ENCODE data around the gene SLC8A2.

Gene SLC8A2

GRCh38 chr19:47421244-47421786 lies 50.4 kb downstream of the SLC8A2 start:
- DNase-seq (ENCODE audit: low spot score): no peak
- in situ Hi-C loops (cut with MboI; ENCODE audit: low sequenced_read_pairs, unreplicated experiment): no loop called here
- TF ChIP-seq CTCF (IDR thresholded peaks at IDR 0.05; ENCODE audit: borderline replicate concordance, control extremely low read depth, extremely low read depth, insufficient read depth, missing control alignments): no peak

- in situ Hi-C loops (cut with MboI; ENCODE audit: low sequenced_read_pairs, unreplicated experiment): loop anchor here (10.0 kb wide), 1 partner anchor 125 kb away; no protein-coding TSS in a partner anchor
- DNase-seq (ENCODE audit: low spot score): no peak
- TF ChIP-seq CTCF (IDR thresholded peaks at IDR 0.05; ENCODE audit: borderline replicate concordance, control extremely low read depth, extremely low read depth, insufficient read depth, missing control alignments): no peak
Observed at GRCh38 chr19:47419789-47420188, 51.9 kb downstream of the SLC8A2 start.

- TF ChIP-seq CTCF (IDR thresholded peaks at IDR 0.05; ENCODE audit: borderline replicate concordance, control extremely low read depth, extremely low read depth, insufficient read depth, missing control alignments): no peak
- in situ Hi-C loops (cut with MboI; ENCODE audit: low sequenced_read_pairs, unreplicated experiment): loop anchor here (10.0 kb wide), 1 partner anchor 124 kb away; no protein-coding TSS in a partner anchor
- DNase-seq (ENCODE audit: low spot score): no peak
Observed at GRCh38 chr19:47419030-47419783, 52.5 kb downstream of the SLC8A2 start, which contains the start of gene MEIS3. TSS of gene MEIS3 (minus strand) at chr19:47419527. CDS start at chr19:47419081, 446 bp downstream.

- DNase-seq (ENCODE audit: low spot score): no peak
- in situ Hi-C loops (cut with MboI; ENCODE audit: low sequenced_read_pairs, unreplicated experiment): loop anchor here (10.0 kb wide), 1 partner anchor 124 kb away; no protein-coding TSS in a partner anchor
- no peak for TF ChIP-seq CTCF (IDR thresholded peaks at IDR 0.05; ENCODE audit: borderline replicate concordance, control extremely low read depth, extremely low read depth, insufficient read depth, missing control alignments)
Observed at GRCh38 chr19:47418692-47419029, 53.0 kb downstream of the SLC8A2 start.

- no peak for DNase-seq (ENCODE audit: low spot score)
- in situ Hi-C loops (cut with MboI; ENCODE audit: low sequenced_read_pairs, unreplicated experiment): loop anchor here (10.0 kb wide), 1 partner anchor 123 kb away; no protein-coding TSS in a partner anchor
- TF ChIP-seq CTCF (IDR thresholded peaks at IDR 0.05; ENCODE audit: borderline replicate concordance, control extremely low read depth, extremely low read depth, insufficient read depth, missing control alignments): no peak
Observed at GRCh38 chr19:47417746-47418691, 53.7 kb downstream of the SLC8A2 start.

- no peak for TF ChIP-seq CTCF (IDR thresholded peaks at IDR 0.05; ENCODE audit: borderline replicate concordance, control extremely low read depth, extremely low read depth, insufficient read depth, missing control alignments)
- in situ Hi-C loops (cut with MboI; ENCODE audit: low sequenced_read_pairs, unreplicated experiment): loop anchor here (10.0 kb wide), 1 partner anchor 122 kb away; no protein-coding TSS in a partner anchor
- no peak for DNase-seq (ENCODE audit: low spot score)
Observed at GRCh38 chr19:47417107-47417745, 54.5 kb downstream of the SLC8A2 start.
